Measurements from ENCODE around the gene COTL1.

DNA sequence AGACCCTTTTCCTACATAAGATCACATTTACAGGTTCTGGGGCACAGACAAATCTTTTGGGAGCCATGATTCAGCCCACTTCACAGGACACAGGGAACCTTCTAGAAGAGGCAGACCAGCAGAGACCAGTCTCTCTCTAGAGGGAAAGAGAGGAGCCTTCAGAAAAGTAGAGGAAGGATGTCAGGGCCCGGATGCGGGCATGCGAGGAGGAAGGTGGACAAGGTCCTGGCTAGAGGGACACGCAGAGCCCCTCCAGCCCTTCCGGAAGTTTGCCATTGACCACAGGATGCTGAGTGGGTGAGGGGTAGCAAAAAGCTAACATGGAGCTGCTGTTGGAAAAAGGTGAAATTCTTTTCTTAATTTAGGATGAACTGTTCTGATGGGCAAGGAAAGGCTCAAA is 57.6 kb downstream of the COTL1 start:
- TF ChIP-seq, protein P1, sequence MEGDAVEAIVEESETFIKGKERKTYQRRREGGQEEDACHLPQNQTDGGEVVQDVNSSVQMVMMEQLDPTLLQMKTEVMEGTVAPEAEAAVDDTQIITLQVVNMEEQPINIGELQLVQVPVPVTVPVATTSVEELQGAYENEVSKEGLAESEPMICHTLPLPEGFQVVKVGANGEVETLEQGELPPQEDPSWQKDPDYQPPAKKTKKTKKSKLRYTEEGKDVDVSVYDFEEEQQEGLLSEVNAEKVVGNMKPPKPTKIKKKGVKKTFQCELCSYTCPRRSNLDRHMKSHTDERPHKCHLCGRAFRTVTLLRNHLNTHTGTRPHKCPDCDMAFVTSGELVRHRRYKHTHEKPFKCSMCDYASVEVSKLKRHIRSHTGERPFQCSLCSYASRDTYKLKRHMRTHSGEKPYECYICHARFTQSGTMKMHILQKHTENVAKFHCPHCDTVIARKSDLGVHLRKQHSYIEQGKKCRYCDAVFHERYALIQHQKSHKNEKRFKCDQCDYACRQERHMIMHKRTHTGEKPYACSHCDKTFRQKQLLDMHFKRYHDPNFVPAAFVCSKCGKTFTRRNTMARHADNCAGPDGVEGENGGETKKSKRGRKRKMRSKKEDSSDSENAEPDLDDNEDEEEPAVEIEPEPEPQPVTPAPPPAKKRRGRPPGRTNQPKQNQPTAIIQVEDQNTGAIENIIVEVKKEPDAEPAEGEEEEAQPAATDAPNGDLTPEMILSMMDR (conservative IDR thresholded peaks at IDR 0.05; ENCODE audit: low read depth, low read length): no peak
- no peak for TF ChIP-seq EZH2 (IDR thresholded peaks at IDR 0.05; ENCODE audit: borderline replicate concordance, low read depth, low read length, poor library complexity, severe bottlenecking)
